K562 (cell line): ENCODE measurements around the gene MFSD12. TPM values are rescaled to one million over a fixed set of nuclear protein-coding genes. Genes with fewer than 3 reads are reported as not detected.

ENCODE experiments used
- BCLAF1 ChIP-seq, 2 experiments: fragments of 450-650 bp in 1 of 2; IDR thresholded peaks; 2 replicates each; pipeline ENCODE4 v1.6.1; 2011 to 2017; ENCODE audit warnings: low read depth in 2 of 2, antibody characterized with exemption in 1 of 2, borderline replicate concordance in 1 of 2, low read length in 1 of 2, mild to moderate bottlenecking in 1 of 2, mixed read lengths in 1 of 2; ENCODE audit not compliant: control insufficient read depth in 1 of 2
- CBX1 ChIP-seq: sonication (generic); IDR thresholded peaks from 2 replicates; pipeline ENCODE4 v1.6.1; 2016; ENCODE audit warnings: antibody characterized with exemption, low read depth, mild to moderate bottlenecking
- ELK3 ChIP-seq: fragments of 450-650 bp; formaldehyde crosslinking; IDR thresholded peaks from 2 replicates; pipeline ENCODE4 v1.4.0; 2020; ENCODE audit warnings: mild to moderate bottlenecking
- FOS ChIP-seq: IDR thresholded peaks from 3 replicates; pipeline ENCODE4 v1.6.1; 2011; ENCODE audit not compliant: insufficient read length; ENCODE audit errors: extremely low read depth
- HCFC1 ChIP-seq: IDR thresholded peaks from 2 replicates; pipeline ENCODE4 v1.6.1; 2012; ENCODE audit warnings: low read depth, low read length, improper control_type of control experiment
- KLF13 ChIP-seq: fragments of 450-650 bp; IDR thresholded peaks from 2 replicates; pipeline ENCODE4 v1.6.1; 2016; ENCODE audit warnings: missing genetic modification characterization, low read depth, mild to moderate bottlenecking, missing compliant biosample characterization, moderate library complexity, borderline replicate concordance
- MAZ ChIP-seq, 2 experiments: fragments of 450-650 bp in 1 of 2; sonication (generic) in 1 of 2; formaldehyde crosslinking; IDR thresholded peaks in 1 of 2; conservative IDR thresholded peaks in 1 of 2; 2 replicates each; pipeline versions ENCODE4 v1.4.0 to v1.5.0; 2020; ENCODE audit warnings: mild to moderate bottlenecking in 1 of 2, missing genetic modification reagents in 1 of 2
- NCOA6 ChIP-seq: fragments of 450-650 bp; IDR thresholded peaks from 2 replicates; pipeline ENCODE4 v1.6.1; 2017; ENCODE audit warnings: mild to moderate bottlenecking
- NELFE ChIP-seq: IDR thresholded peaks from 2 replicates; pipeline ENCODE4 v1.6.1; 2011; ENCODE audit warnings: mild to moderate bottlenecking; ENCODE audit not compliant: insufficient read depth, insufficient read length
- NFIC ChIP-seq: fragments of 450-650 bp; IDR thresholded peaks from 2 replicates; pipeline ENCODE4 v1.6.1; 2017; ENCODE audit warnings: mild to moderate bottlenecking, inconsistent platforms
- POLR2A ChIP-seq: fragments of 450-650 bp; conservative IDR thresholded peaks from 2 replicates; pipeline ENCODE4 v1.6.1; 2016
- PRPF4 ChIP-seq: fragments of 200-400 bp; formaldehyde crosslinking; IDR thresholded peaks from one replicate; pipeline ENCODE4 v1.6.1; 2017; ENCODE audit warnings: low read length, low read depth, mild to moderate bottlenecking; ENCODE audit not compliant: insufficient read depth, poor library complexity, severe bottlenecking
- RFX7 ChIP-seq: fragments of 250-450 bp; sonication (Bioruptor Pico); IDR thresholded peaks from 2 replicates; pipeline ENCODE4 v1.5.1; 2021; ENCODE audit warnings: mild to moderate bottlenecking
- SAFB ChIP-seq: fragments of 200-400 bp; formaldehyde crosslinking; IDR thresholded peaks from 2 replicates; pipeline ENCODE4 v1.6.1; 2017; ENCODE audit warnings: low read depth, low read length, borderline replicate concordance
- SMAD4 ChIP-seq: fragments of 250-450 bp; sonication (Bioruptor Pico); conservative IDR thresholded peaks from 2 replicates; pipeline ENCODE4 v1.8.0; 2021; ENCODE audit warnings: inconsistent platforms, mild to moderate bottlenecking, moderate library complexity
- THAP12 ChIP-seq: fragments of 250-450 bp; sonication (Bioruptor Pico); IDR thresholded peaks from 2 replicates; pipeline ENCODE4 v1.9.0; 2021; ENCODE audit warnings: mild to moderate bottlenecking, inconsistent platforms
- TRIM28 ChIP-seq: fragments of 450-650 bp; IDR thresholded peaks from 2 replicates; pipeline ENCODE4 v1.6.1; 2017
- YBX1 ChIP-seq: fragments of 450-650 bp; IDR thresholded peaks from 2 replicates; pipeline ENCODE4 v1.7.1; 2016; ENCODE audit warnings: mild to moderate bottlenecking
- ZKSCAN1 ChIP-seq: fragments of 150-350 bp; IDR thresholded peaks from 2 replicates; pipeline ENCODE4 v1.6.1; 2016; ENCODE audit warnings: low read depth, low read length
- ZNF121 ChIP-seq: sonication (generic); formaldehyde crosslinking; conservative IDR thresholded peaks from 2 replicates; pipeline ENCODE4 v1.8.0; 2022; ENCODE audit warnings: missing genetic modification reagents
- ZNF174 ChIP-seq: fragments of 250-450 bp; sonication (Bioruptor Pico); IDR thresholded peaks from 2 replicates; pipeline ENCODE4 v1.4.0; 2020; ENCODE audit warnings: mild to moderate bottlenecking
- ZNF77 ChIP-seq: fragments of 250-450 bp; sonication (Bioruptor Pico); IDR thresholded peaks from 2 replicates; pipeline ENCODE4 v1.5.0; 2020
- polyA plus RNA-seq, 8 experiments: library from polyadenylated mRNA; depleted of rRNA in 4 of 8; stranded (reverse) in 5 of 8; unstranded in 3 of 8; fragments of >200 nt; fragmentation: Nextera tagmentation in 2 of 8; fragmentation: Illumina TruSeq in 1 of 8; extraction: Ambion mirVana in 2 of 8; extraction: Trizol in 1 of 8; gene quantifications; 2 replicates each; pipeline versions ENCODE4 v1.2.1 to v1.2.3, GENCODE V29; 2011 to 2014; ENCODE audit warnings: inconsistent platforms in 1 of 8, missing spikeins in 1 of 8
- total RNA-seq, 7 experiments: library from RNA; depleted of rRNA in 6 of 7; stranded (reverse); fragments of >200 nt in 6 of 7; fragmentation: Illumina TruSeq in 2 of 7; extraction: Trizol in 2 of 7; gene quantifications; 2 replicates each; pipeline versions ENCODE4 v1.2.1 to v1.2.3, GENCODE V29; 2011 to 2021; ENCODE audit warnings: low replicate concordance in 1 of 7

The MFSD12 gene
- total and polyA plus RNA-seq, 9 of the 15 experiments (the other 6 are each of a cell fraction or from before 2014, with no cell fraction given), result 0.69 to 112 (median 31.8) TPM

GRCh38 chr19:3505598-3506383 lies 51.6 kb downstream of the MFSD12 start, which contains the start of gene FZR1 (continued):
- TF ChIP-seq ZNF121 (CRISPR knock-in tag) (no peak), NELFE (no peak), NFIC (no peak), BCLAF1 (IDR thresholded peaks at IDR 0.05; ENCODE audit: borderline replicate concordance in 1 of 2, control insufficient read depth in 1 of 2, low read depth in 2 of 2, low read length in 1 of 2) (no peak), HCFC1 (peak; percentile 65), YBX1 (no peak), KLF13 (tag) (peak; percentile 94), ELK3 (CRISPR knock-in tag) (no peak), ZNF174 (no peak), SMAD4 (0 out of 2 replicates have a peak, but pooled peaks have one; percentile 14), FOS (no peak), SAFB (no peak), ZKSCAN1 (no peak), NCOA6 (no peak), POLR2A (peak; percentile 80), ZNF77 (no peak), CBX1 (no peak), TRIM28 (no peak), RFX7 (CRISPR knock-in tag) (no peak), MAZ (CRISPR knock-in tag; conservative IDR thresholded peaks at IDR 0.05 in 1 of 2, IDR thresholded peaks at IDR 0.05 in 1 of 2) (peak in 1 of 2 experiments; percentile 80; a peak in 1 of 4 replicates), THAP12 (peak; percentile 70), PRPF4 (no peak)
